ENCODE measurements around the gene PTCRA. TPM values are rescaled to one million over a fixed set of nuclear protein-coding genes. Genes with fewer than 3 reads are reported as not detected.

The PTCRA gene
- total and polyA plus RNA-seq, 2 donors (not counting 3 experiments of a cell fraction or from before 2014, with no cell fraction given), result not detected

DNA sequence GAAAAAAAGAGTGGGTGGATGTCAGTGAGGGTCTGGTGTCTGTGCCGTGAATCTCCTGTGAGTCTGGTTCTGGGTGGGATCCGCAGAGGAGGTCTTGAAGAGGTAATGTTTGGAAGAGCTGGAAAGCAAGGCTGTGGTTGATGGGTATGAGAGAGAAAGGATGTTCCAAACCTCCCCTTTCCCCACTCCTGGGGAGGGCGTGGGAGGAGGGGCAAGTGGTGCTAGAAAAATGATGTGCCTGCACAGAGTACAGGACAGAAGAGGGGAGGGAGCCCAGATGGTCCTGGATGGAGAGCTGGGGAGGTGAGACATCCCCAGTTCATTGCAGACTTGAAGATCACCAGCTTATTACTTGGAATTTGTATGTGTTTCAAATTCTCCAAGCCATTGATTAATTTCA, 16.6 kb downstream of the PTCRA start:
- Histone ChIP-seq H3K9me3 (replicated peaks; ENCODE audit: control insufficient read depth, insufficient read depth, low read length) (no peaks in the 10 kb centered on the region), H3K4me2 (ENCODE audit: insufficient read depth, low read length) (no peak overlapping the region), H3K36me3 (ENCODE audit: control insufficient read depth in 2 of 2, extremely low read depth in 1 of 2, insufficient read depth in 2 of 2, low read length in 2 of 2) (peaks cover 2 to 17% of the 10 kb centered on the region in 2 experiments), H3K27me3 (ENCODE audit: control insufficient read depth in 2 of 2, insufficient read depth in 2 of 2, low read length in 2 of 2) (no peaks in the 10 kb centered on the region), H2AFZ (ENCODE audit: low read depth, low read length) (no peak overlapping the region), H3K27ac (ENCODE audit: insufficient read depth, low read depth, low read length) (no peak overlapping the region), H3K9me1 (replicated peaks; ENCODE audit: control insufficient read depth, extremely low read depth, insufficient read depth, low read length) (no peaks in the 10 kb centered on the region), H3K4me1 (ENCODE audit: control insufficient read depth, extremely low read depth, insufficient read depth, low read length) (peaks cover 26% of the 10 kb centered on the region), H3K9ac (replicated peaks; ENCODE audit: extremely low read depth, insufficient read depth, low read length) (no peak overlapping the region), H4K20me1 (replicated peaks; ENCODE audit: control insufficient read depth, extremely low read depth, insufficient read depth, low read length) (no peaks in the 10 kb centered on the region), H3K79me2 (ENCODE audit: control insufficient read depth, insufficient read depth, low read length) (peaks cover 35% of the 10 kb centered on the region), H3K4me3 (replicated peaks in 1 of 3; ENCODE audit: insufficient read depth in 1 of 3, low read depth in 1 of 3, low read length in 3 of 3) (no peak overlapping the region)
- no TSS peak for BruUV-seq (replicated peaks)
- TF ChIP-seq POLR2AphosphoS5 (IDR thresholded peaks at IDR 0.05; ENCODE audit: insufficient read depth, low read depth, low read length) (no peak), FOS (IDR thresholded peaks at IDR 0.05; ENCODE audit: borderline replicate concordance, insufficient read depth, low read length) (no peak), GATA2 (IDR thresholded peaks at IDR 0.05; ENCODE audit: insufficient read depth, insufficient read length, low read depth, low read length) (no peak)
- ChIA-PET CTCF (no interaction called here), POLR2A (no interaction called here)
- intact Hi-C loops (cut with micrococcal nuclease), result no loop called here
- no peak for DNase-seq (ENCODE audit: low read depth, low spot score)
- FAIRE-seq, result no peak
- dilution Hi-C loops (cut with MboI; ENCODE audit: extremely low pct_ligation_motif_present, low sequenced_read_pairs), result no loop called here

DNA sequence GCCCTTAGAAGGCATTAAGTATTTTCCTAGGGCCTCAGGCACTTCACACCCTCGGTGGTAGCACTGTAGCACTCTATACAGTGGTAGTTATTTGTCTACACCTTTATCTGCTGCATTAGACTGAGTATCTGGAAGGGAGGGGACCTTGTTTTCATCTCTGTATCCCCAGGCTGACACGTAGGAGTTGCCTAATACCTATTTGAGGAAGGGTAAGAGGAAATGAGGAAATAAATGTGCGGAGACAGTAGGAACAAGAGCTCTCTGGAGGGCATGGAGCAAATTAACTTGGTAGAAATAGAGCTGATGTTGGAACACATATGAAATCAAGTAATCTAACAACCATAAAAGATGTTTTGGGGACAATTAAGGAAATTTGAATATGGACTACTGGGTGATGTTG, 17.4 kb downstream of the PTCRA start:
- H3K9me1 ChIP-seq (replicated peaks; ENCODE audit: control insufficient read depth, extremely low read depth, insufficient read depth, low read length), result no peaks in the 10 kb centered on the region
- H3K9ac ChIP-seq (replicated peaks; ENCODE audit: extremely low read depth, insufficient read depth, low read length), result no peak overlapping the region
- H4K20me1 ChIP-seq (replicated peaks; ENCODE audit: control insufficient read depth, extremely low read depth, insufficient read depth, low read length), result no peaks in the 10 kb centered on the region
- no peak overlapping the region for H3K4me3 ChIP-seq (replicated peaks in 1 of 3; ENCODE audit: insufficient read depth in 1 of 3, low read depth in 1 of 3, low read length in 3 of 3)
- no TSS peak for BruUV-seq (replicated peaks)
- CTCF ChIA-PET, result no interaction called here
- POLR2A ChIA-PET, result no interaction called here
- H3K79me2 ChIP-seq (ENCODE audit: control insufficient read depth, insufficient read depth, low read length), result peaks cover 35% of the 10 kb centered on the region
- intact Hi-C loops (cut with micrococcal nuclease) (no loop called here), dilution Hi-C loops (cut with MboI; ENCODE audit: extremely low pct_ligation_motif_present, low sequenced_read_pairs) (no loop called here)
- DNase-seq (ENCODE audit: low read depth, low spot score), result no peak
- TF ChIP-seq MYC (IDR thresholded peaks at IDR 0.05; ENCODE audit: low read depth, low read length) (no peak), MAX (IDR thresholded peaks at IDR 0.05; ENCODE audit: insufficient read depth, insufficient read length) (no peak), JUN (IDR thresholded peaks at IDR 0.05; ENCODE audit: borderline replicate concordance, insufficient read depth, insufficient read length, low read depth) (no peak), GATA2 (IDR thresholded peaks at IDR 0.05; ENCODE audit: insufficient read depth, insufficient read length, low read depth, low read length) (no peak), FOS (IDR thresholded peaks at IDR 0.05; ENCODE audit: borderline replicate concordance, insufficient read depth, low read length) (no peak), POLR2AphosphoS5 (IDR thresholded peaks at IDR 0.05; ENCODE audit: insufficient read depth, low read depth, low read length) (no peak), POLR2A (IDR thresholded peaks at IDR 0.05; ENCODE audit: low read depth, low read length) (no peak), EZH2 (IDR thresholded peaks at IDR 0.05; ENCODE audit: borderline replicate concordance, low read depth, low read length, severe bottlenecking) (no peak)
- TF ChIP-seq, protein P1, sequence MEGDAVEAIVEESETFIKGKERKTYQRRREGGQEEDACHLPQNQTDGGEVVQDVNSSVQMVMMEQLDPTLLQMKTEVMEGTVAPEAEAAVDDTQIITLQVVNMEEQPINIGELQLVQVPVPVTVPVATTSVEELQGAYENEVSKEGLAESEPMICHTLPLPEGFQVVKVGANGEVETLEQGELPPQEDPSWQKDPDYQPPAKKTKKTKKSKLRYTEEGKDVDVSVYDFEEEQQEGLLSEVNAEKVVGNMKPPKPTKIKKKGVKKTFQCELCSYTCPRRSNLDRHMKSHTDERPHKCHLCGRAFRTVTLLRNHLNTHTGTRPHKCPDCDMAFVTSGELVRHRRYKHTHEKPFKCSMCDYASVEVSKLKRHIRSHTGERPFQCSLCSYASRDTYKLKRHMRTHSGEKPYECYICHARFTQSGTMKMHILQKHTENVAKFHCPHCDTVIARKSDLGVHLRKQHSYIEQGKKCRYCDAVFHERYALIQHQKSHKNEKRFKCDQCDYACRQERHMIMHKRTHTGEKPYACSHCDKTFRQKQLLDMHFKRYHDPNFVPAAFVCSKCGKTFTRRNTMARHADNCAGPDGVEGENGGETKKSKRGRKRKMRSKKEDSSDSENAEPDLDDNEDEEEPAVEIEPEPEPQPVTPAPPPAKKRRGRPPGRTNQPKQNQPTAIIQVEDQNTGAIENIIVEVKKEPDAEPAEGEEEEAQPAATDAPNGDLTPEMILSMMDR (IDR thresholded peaks at IDR 0.05; ENCODE audit: extremely low read depth in 1 of 2, insufficient read depth in 1 of 2, low read depth in 1 of 2, low read length in 2 of 2), result no peak
- no peaks in the 10 kb centered on the region for H3K9me3 ChIP-seq (replicated peaks; ENCODE audit: control insufficient read depth, insufficient read depth, low read length)
- H3K4me1 ChIP-seq (ENCODE audit: control insufficient read depth, extremely low read depth, insufficient read depth, low read length), result peaks cover 26% of the 10 kb centered on the region
- H3K27me3 ChIP-seq (ENCODE audit: control insufficient read depth in 2 of 2, insufficient read depth in 2 of 2, low read length in 2 of 2), result no peaks in the 10 kb centered on the region
- no peak overlapping the region for H3K4me2 ChIP-seq (ENCODE audit: insufficient read depth, low read length)
- H3K36me3 ChIP-seq (ENCODE audit: control insufficient read depth in 2 of 2, extremely low read depth in 1 of 2, insufficient read depth in 2 of 2, low read length in 2 of 2), result peaks cover 2 to 24% of the 10 kb centered on the region in 2 experiments
- no peak for FAIRE-seq
- H2AFZ ChIP-seq (ENCODE audit: low read depth, low read length), result no peak overlapping the region
- H3K27ac ChIP-seq (ENCODE audit: insufficient read depth, low read depth, low read length), result no peak overlapping the region

All from endothelial cell of umbilical vein (primary cell).